Hepatocyte (in vitro differentiated cells): ENCODE measurements around the gene CPNE4.

Experiments
- CTCF ChIP-seq: fragments of 200-600 bp; sonication (generic); IDR thresholded peaks from 2 replicates; pipeline ENCODE4 v1.5.1; 2016; ENCODE audit warnings: antibody characterized with exemption, mild to moderate bottlenecking; ENCODE audit not compliant: poor library complexity
- EZH2 ChIP-seq: fragments of 200-600 bp; sonication (generic); IDR thresholded peaks from 2 replicates; pipeline ENCODE4 v1.6.1; 2016; ENCODE audit warnings: antibody characterized with exemption, mild to moderate bottlenecking, borderline replicate concordance

GRCh38 chr3:131636266-131636775 lies 398.5 kb downstream of the CPNE4 start:
- no peak for TF ChIP-seq CTCF
- TF ChIP-seq EZH2, result no peak
